BE2C (cell line): ENCODE measurements around the gene PIGK.

Experiments used
- DNase-seq: peaks from one replicate; pipeline ENCODE4 v3.0.0-alpha.2; 2020
- H3K27me3 ChIP-seq: fragments of 250-450 bp; sonication (Bioruptor Pico); 2 replicates; pipeline ENCODE4 v1.5.1; 2020; ENCODE audit warnings: mild to moderate bottlenecking
- H3K36me3 ChIP-seq: fragments of 250-450 bp; sonication (Bioruptor Pico); 2 replicates; pipeline ENCODE4 v1.5.1; 2020; ENCODE audit warnings: mild to moderate bottlenecking
- H3K4me1 ChIP-seq: fragments of 250-450 bp; sonication (Bioruptor Pico); 2 replicates; pipeline ENCODE4 v1.5.1; 2020
- H3K4me3 ChIP-seq: 2 replicates; pipeline ENCODE4 v1.5.1; 2011; ENCODE audit warnings: low read depth, low read length
- H3K9me3 ChIP-seq: fragments of 250-450 bp; sonication (Bioruptor Pico); 2 replicates; pipeline ENCODE4 v1.5.1; 2020
- CTCF ChIP-seq: IDR thresholded peaks from 2 replicates; pipeline ENCODE4 v1.5.1; 2012; ENCODE audit warnings: mild to moderate bottlenecking, low read depth, low read length

Gene PIGK

GRCh38 chr1:77081834-77082233 lies 137.4 kb downstream of the PIGK start:
- no peaks in the 10 kb centered on the region for H3K4me1 ChIP-seq
- H3K27me3 ChIP-seq = no peaks in the 10 kb centered on the region
- DNase-seq = no peak
- H3K4me3 ChIP-seq = no peak overlapping the region
- no peaks in the 10 kb centered on the region for H3K36me3 ChIP-seq
- TF ChIP-seq CTCF = no peak
- H3K9me3 ChIP-seq = no peaks in the 10 kb centered on the region

- DNase-seq = no peak
- no peak for TF ChIP-seq CTCF
- H3K36me3 ChIP-seq = no peaks in the 10 kb centered on the region
Observed at GRCh38 chr1:77076759-77077158, 142.5 kb downstream of the PIGK start.

GRCh38 chr1:77068013-77068412 lies 151.2 kb downstream of the PIGK start:
- H3K36me3 ChIP-seq = no peaks in the 10 kb centered on the region
- no peak for DNase-seq
- no peak for TF ChIP-seq CTCF
- no peaks in the 10 kb centered on the region for H3K9me3 ChIP-seq
- no peaks in the 10 kb centered on the region for H3K27me3 ChIP-seq
- no peaks in the 10 kb centered on the region for H3K4me1 ChIP-seq
- H3K4me3 ChIP-seq = no peak overlapping the region

More at GRCh38 chr1:77076759-77077158, 142.5 kb downstream of the PIGK start:
- H3K27me3 ChIP-seq = no peaks in the 10 kb centered on the region
- no peaks in the 10 kb centered on the region for H3K4me1 ChIP-seq
- H3K4me3 ChIP-seq = no peak overlapping the region
- H3K9me3 ChIP-seq = no peaks in the 10 kb centered on the region

- no peaks in the 10 kb centered on the region for H3K4me1 ChIP-seq
- H3K27me3 ChIP-seq = no peaks in the 10 kb centered on the region
- no peaks in the 10 kb centered on the region for H3K9me3 ChIP-seq
- TF ChIP-seq CTCF = no peak
- H3K36me3 ChIP-seq = no peaks in the 10 kb centered on the region
- no peak overlapping the region for H3K4me3 ChIP-seq
- DNase-seq = no peak
Observed at GRCh38 chr1:77065693-77066342, 153.4 kb downstream of the PIGK start.

GRCh38 chr1:77064246-77064645 lies 155.0 kb downstream of the PIGK start:
- no peaks in the 10 kb centered on the region for H3K27me3 ChIP-seq
- no peak for DNase-seq
- H3K36me3 ChIP-seq = no peaks in the 10 kb centered on the region
- TF ChIP-seq CTCF = no peak
- no peak overlapping the region for H3K4me3 ChIP-seq
- no peaks in the 10 kb centered on the region for H3K4me1 ChIP-seq
- H3K9me3 ChIP-seq = no peaks in the 10 kb centered on the region

GRCh38 chr1:77063118-77063517 lies 156.1 kb downstream of the PIGK start:
- no peak for TF ChIP-seq CTCF
- Histone ChIP-seq H3K4me1 (no peaks in the 10 kb centered on the region), H3K36me3 (no peaks in the 10 kb centered on the region), H3K4me3 (no peak overlapping the region), H3K27me3 (no peaks in the 10 kb centered on the region), H3K9me3 (no peaks in the 10 kb centered on the region)
- DNase-seq = no peak
